Middle frontal gyrus (tissue), 1 donor: ENCODE data around the gene SEMA5A.

Experiments used
- DNase-seq: peaks from one replicate; pipeline ENCODE4 v3.0.0-alpha.2; 2015; ENCODE audit warnings: low spot score; ENCODE audit errors: extremely low spot score

SEMA5A gene

GRCh38 chr5:9547122-9547947 lies 1.5 kb upstream of the SEMA5A start:
- DNase-seq, result no peak

DNA sequence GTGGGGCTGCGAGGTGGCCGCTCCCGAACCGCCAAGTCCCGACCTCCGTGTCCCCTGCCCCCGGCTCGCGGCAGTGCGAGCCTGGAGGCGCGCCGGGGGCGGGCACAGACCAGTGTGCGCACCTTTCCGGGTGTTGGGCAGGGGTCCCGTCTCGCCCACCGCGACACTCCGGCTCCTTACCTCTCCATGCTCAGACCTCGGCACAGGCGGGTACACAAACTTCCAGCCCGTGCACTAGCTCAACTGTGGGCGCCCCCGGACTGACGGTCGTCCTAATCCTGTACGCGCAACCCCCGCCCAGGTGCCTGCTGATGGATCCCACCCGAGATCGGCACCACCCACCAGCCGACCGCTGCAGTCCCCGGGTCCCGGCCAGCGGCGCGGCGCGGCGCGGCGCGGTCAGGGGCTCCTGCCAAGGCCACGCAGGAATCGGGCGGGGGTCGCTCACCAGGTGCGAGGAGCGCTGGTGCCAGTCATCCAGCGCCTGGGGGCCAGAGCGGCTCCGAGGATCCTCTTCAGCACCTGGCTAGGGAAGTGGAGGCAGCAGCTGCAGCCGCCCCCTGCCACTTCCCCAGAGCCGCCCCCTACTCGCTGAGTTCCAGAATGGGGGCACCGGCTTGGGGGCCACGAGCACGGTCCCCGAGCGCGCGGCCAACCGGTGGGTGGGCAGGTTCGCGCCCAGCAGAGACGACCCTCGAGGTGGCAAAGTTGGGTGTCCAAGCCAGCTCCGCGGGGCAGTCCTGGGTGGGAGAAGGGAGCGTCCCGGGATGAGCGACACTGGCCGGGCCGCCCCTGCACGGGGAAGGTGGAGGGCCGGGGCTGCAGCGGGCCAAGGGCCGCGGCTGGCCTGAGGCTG lies 511 bp downstream of the SEMA5A start:
- DNase-seq, result no peak

DNA sequence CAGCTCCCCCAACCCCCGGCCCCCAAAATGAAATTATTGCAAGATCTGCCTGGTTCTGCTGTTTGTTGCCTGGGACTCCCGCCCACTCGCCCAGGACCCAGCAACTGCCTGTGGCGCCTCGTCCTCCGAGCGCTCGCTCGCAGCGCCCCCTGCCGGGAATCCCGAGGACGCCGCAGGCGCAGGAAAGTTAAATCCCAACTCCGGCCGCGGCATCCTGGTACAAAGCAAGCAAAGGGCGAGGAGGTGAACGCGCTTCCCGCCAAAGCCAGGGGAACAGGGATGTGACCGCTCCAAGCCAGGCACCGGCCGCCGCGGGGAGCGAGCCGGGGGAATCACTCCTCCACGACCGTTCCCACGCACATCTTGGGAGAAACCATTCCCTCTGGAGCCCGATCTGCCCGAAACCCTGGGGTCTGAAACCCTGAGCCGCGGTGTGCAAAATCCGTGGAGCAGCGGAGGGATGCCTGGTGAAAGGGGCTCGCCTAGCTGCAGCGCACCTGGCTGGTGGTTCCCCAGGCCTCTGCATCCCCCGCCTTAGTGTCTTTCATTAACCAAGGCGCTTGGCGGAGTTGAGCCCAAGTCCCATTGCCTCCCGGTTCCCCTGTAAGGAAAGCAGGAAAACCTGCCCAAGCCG lies 1.3 kb downstream of the SEMA5A start:
- DNase-seq, result peak; percentile 59

DNA sequence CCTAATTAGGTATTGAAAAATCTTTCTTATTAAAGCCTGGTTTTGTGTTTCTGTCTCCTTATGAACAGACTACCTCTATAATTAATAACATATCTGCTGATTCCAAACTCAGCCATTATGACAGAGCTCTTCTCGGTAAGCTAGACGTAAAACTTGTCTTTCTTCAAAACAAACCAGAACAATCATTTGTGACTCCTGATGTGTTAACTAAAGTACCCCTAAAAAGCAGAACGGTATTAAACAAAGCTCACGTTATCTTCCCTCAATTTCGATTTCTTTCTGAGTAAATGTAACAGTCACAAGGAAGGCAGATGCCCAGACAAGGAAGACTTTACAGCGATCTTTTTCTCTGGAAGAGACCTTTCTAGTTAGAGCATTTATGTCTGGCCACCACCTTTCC lies 1.8 kb downstream of the SEMA5A start:
- no peak for DNase-seq

- no peak for DNase-seq
Measured at GRCh38 chr5:9543311-9543920, 2.5 kb downstream of the SEMA5A start.

DNA sequence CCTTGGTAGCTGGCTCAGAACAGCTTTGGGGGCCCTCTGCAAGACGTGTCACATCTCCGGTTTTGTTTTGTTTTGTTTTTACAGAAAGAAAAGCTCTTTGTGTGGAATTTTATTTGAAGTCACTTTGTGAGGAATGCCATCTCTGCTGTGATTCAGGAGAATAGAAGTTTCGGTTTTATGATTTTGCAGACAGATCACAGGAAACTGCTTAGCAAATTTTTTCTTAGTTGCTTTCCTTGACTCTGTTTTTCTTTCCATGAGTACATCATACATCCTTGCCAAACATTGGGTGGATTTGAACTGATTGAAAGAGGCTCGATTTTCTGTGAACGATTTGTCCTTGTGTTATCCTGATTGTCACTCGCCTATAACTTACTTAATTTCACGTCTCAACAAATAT lies 5.1 kb downstream of the SEMA5A start:
- no peak for DNase-seq

GRCh38 chr5:9538504-9538903 lies 7.4 kb downstream of the SEMA5A start:
- DNase-seq, result no peak

- no peak for DNase-seq
Measured at GRCh38 chr5:9537223-9538141, 8.4 kb downstream of the SEMA5A start.

DNA sequence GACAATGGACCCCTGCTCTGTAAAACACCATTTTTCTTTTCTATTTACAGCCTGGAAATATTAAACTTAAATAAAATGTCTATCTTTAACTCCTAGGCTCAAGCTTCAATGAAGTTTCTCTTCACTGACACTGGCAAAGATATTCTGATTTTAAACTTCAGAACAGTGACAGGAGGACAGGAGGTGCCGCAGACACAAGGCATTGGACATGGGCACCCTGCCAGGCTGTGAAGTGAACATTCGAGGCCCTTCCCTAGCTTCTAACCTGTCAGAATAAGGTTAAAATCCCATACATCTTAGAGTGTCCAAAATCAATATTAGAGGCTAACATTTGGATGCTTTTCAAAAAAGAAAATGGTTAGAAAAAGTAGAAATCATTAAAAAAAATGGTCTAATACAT lies 9.2 kb downstream of the SEMA5A start:
- no peak for DNase-seq

- DNase-seq, result peak; percentile 39
Measured at GRCh38 chr5:9534881-9535517, 10.9 kb downstream of the SEMA5A start.

DNA sequence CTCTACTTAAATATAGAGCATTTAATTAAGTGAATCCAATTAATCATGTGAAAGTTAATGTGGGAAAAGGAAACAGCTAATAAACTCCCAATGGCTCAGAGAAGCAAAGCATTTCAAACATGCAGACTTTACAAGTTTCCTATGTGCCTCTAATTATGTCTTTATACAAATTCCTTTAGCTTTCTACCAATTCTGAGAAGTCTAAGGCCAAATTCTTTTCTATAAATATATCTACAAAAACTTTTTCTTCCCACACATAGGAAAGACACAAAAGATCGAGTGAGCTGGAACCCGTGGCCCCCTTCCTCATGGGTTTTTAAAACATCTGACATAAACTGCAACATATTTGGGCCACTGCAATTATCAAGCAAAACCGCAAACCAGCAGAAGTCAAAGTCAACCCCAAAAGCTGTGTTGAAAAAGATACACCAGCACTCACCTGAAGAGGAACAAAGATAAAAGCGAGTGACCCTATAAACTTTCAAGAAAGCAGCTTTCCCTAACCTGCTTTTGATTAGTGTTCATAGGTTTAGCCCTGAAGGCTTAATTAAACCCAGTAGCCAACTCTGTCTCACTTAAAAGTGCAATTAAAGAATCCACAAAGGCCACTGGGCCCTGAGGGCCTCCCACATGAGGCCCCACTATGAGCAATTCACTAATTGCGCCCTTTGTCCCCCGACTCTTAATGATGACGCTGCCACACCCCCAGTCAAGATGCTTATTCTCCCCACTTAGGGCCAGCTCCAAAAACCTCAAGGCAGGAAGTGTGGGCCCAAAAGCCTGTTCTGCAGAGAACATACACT lies 12.1 kb downstream of the SEMA5A start:
- no peak for DNase-seq

DNA sequence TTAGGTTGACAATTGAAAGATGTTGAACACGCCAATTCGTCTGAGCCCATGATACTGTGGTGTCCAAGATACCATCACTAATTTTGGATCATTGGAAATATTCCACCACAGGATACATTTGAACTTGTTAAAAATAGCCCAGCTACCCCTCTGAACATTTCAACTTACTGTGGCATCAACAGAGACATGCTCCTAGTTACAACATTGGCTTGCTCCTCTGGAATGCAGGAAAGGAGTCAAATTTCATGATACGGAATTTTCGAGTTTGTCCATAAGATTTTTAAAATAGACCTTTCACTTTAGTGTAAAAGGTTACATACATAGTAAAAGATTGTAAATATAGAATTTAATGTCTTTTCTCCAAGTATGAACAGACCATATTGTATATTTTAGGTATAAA lies 12.8 kb downstream of the SEMA5A start:
- no peak for DNase-seq

DNA sequence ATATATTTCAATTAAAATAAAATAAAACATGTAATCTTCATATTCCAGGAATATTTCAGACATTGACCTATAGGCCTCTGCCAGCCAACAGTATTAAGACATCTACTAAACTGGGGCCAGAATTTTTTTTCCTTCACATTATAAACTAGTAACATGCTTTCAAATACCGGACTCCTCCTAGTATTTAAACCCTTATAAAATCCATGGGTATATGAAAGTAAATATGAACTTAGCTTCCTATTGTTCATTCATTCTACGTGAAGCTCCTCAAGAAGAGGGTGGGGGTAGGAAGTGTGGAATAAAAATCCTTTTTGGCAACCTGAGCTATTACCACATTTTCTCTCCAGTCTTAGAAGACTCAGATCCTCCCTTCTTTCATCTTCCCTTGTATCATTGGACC lies 16.4 kb downstream of the SEMA5A start:
- no peak for DNase-seq

DNA sequence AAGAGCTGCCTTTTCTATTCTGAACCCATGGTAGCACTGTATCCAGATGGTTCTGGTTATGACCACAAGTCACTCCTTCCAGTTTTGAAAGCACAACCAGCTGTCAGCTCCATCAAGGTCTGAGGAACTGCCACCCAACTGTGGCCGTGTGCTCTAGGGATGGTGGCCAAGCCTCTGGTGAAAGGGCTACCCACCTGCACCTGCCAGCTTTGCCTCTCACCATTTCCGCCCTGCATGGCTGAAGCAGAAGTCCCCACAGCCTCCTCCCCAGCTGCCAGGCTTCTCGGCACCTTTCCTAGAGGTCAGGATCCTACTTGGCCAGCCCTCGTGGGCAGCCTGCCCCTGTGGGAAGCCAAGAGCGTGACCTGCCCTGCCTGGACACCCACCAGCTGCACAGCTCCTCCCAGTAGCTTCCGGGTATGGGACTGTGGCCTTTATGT lies 16.8 kb downstream of the SEMA5A start:
- no peak for DNase-seq

- DNase-seq, result no peak
Measured at GRCh38 chr5:9524941-9525340, 20.9 kb downstream of the SEMA5A start.

- no peak for DNase-seq
Measured at GRCh38 chr5:9523090-9523823, 22.6 kb downstream of the SEMA5A start.

GRCh38 chr5:9519537-9519936 lies 26.3 kb downstream of the SEMA5A start:
- no peak for DNase-seq

DNA sequence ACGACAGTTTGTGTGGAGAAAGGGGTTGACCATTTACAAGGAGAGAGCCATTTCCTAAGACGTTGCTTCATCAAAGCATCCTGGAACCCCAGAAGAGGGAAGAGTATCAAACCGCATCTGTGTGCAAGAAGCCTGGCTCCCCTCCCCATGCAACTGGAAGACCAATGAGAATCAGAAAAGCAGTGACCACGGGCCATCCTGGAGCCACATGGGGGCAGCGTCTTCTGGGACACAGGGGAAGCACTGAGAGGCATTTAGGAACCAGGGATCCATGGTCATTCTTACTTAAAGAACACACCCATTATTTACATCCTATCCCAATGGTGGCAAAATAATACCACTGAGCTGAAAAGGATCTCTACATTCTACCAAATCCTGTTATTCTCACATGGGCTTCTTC lies 29.3 kb downstream of the SEMA5A start:
- DNase-seq, result no peak

DNA sequence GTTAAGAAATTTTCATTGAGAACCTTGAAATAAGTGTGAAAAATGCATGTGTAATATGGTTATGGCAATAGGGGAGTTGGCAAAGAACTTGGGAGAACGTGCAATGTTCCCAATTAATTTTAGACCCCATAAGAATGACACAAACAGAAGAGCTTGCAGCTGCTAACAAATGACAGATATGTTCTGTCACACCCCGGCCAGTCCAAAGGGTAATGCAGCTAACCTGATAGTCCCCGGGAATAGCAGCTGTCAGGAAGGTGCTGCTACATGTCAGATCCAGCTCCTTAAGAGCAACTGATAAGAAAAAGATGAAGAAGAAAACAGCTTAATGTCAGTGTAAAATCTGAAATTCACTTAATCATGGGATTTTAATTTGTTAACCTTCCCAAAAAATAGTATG lies 30.4 kb downstream of the SEMA5A start:
- no peak for DNase-seq
